ENCODE data around the gene MSMP. TPM values are rescaled to one million over a fixed set of nuclear protein-coding genes. Genes with fewer than 3 reads are reported as not detected.

The MSMP gene
- total and polyA plus RNA-seq, 9 of the 15 experiments (the other 6 are each of a cell fraction or from before 2014, with no cell fraction given) = 0.60 TPM; not detected in 8

DNA sequence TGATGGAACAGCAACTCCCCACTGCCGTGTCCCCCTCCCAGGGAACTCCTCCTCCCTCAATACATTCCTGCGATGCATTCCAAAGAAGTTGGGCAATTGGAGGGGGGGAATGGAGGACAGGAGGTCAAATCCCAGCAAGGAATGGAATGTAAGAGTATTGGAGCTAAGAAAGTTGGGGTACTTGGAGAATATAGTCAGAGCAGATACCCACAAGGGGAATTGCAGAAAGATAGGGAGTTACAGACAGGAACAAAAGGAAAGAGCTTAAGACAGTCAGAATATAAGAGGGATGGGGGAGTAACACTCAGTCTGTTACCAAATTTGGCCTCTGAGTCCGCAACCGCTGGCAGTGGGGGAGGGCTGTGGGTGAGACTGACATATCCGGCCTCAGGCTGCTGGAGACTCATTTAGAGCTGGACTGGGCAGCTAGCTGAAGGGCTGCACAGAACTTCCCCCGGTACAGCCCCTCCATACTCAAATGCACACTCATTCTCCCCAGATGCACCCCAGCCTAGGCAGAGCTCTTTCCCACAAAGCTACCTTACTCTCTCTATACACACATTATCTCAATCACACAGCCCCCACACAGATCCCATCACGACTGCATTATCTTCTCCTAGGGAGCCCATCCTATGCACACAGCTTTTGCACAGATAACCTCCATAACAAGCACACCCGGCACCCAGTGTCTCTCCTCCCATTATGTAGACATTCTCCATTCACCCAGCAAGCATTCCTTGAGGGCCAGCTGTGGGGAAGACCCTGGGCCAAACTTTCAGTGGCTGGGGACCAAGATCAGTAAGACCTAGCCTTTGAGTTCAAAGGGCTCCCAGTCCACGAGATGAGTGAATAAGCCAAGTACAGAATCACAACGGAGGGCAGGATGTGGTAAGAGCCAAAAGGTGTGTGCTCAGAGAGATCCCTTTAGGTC lies 25.8 kb downstream of the MSMP start:
- peak overlapping the region; percentile 97 for H3K27ac ChIP-seq (ENCODE audit: extremely low read depth, low read depth, low read length)
- no TSS peak for BruUV-seq (replicated peaks)
- H3K36me3 ChIP-seq (ENCODE audit: control insufficient read depth, insufficient read depth, low read length) = peaks cover 54% of the 10 kb centered on the region
- no peak overlapping the region for H2AFZ ChIP-seq (ENCODE audit: low read depth, low read length)
- peaks cover 74% of the 10 kb centered on the region for H3K79me2 ChIP-seq (ENCODE audit: control insufficient read depth, insufficient read depth, low read length)
- ChIA-PET POLR2A (interaction anchor here (0.6 to 3.0 kb wide), 18 partner anchors 10 to 651 kb away, joined by 3 to 21 read pairs (median 4); partner anchors contain the start of genes ARHGEF39, GBA2 and RGP1), CTCF (ENCODE audit: low intra/inter-chr PET ratio) (no interaction called here)
- ATAC-seq (peak; percentile 48), DNase-seq (ENCODE audit: extremely low read depth in 1 of 4, low spot score in 3 of 4) (peak; percentile 24 to 85 (median 46)), FAIRE-seq (peak; percentile 88)
- peaks cover 35 to 37% of the 10 kb centered on the region in 2 experiments for H3K4me1 ChIP-seq (replicated peaks in 1 of 2; ENCODE audit: control insufficient read depth in 2 of 2, insufficient read depth in 2 of 2, low read length in 2 of 2)
- no peaks in the 10 kb centered on the region for H3K27me3 ChIP-seq (ENCODE audit: control insufficient read depth in 2 of 2, insufficient read depth in 2 of 2, low read length in 2 of 2)
- 0% methylated on average over 10 of the region's 10 CpGs for WGBS (ENCODE audit: insufficient coverage, low coverage, missing lambda C conversion rate)
- peaks cover 11% of the 10 kb centered on the region; the same call in 1 of the 2 replicates for H4K20me1 ChIP-seq (replicated peaks; ENCODE audit: control insufficient read depth, insufficient read depth, low read length)
- H3K9me1 ChIP-seq (ENCODE audit: control insufficient read depth, insufficient read depth, low read length) = peaks cover 8% of the 10 kb centered on the region
- peak overlapping the region; percentile 94 for H3K4me2 ChIP-seq (ENCODE audit: insufficient read depth, low read length)
- peak overlapping the region; percentile 85 for H3K4me3 ChIP-seq
- peak overlapping the region; percentile 85 to 87 for H3K9ac ChIP-seq (ENCODE audit: insufficient read depth in 1 of 2, low read depth in 2 of 2, low read length in 2 of 2)
- in situ Hi-C loops (cut with MboI) = no loop called here
- H3K9me3 ChIP-seq (replicated peaks; ENCODE audit: control insufficient read depth, insufficient read depth, low read depth, low read length) = no peaks in the 10 kb centered on the region
- intact Hi-C loops (cut with micrococcal nuclease) = loop anchor here (2.0 kb wide), 1 partner anchor 32 kb away; no protein-coding TSS in a partner anchor
- TF ChIP-seq OTX1 (CRISPR knock-in tag; IDR thresholded peaks at IDR 0.05) = no peak
- no peak for TF ChIP-seq ZBTB1 (CRISPR knock-in tag; IDR thresholded peaks at IDR 0.05; ENCODE audit: borderline replicate concordance, low read depth)
- TF ChIP-seq RBM39 (optimal IDR thresholded peaks at IDR 0.05; ENCODE audit: low read depth, low read length) = no peak
- TF ChIP-seq TAF15 (IDR thresholded peaks at IDR 0.05; ENCODE audit: low read depth, low read length) = no peak
- TF ChIP-seq ATF4 (CRISPR knock-in tag; IDR thresholded peaks at IDR 0.05) = no peak
- TF ChIP-seq MAZ (CRISPR knock-in tag; conservative IDR thresholded peaks at IDR 0.05 in 1 of 2, IDR thresholded peaks at IDR 0.05 in 1 of 2) = peak in 1 of 2 experiments; percentile 64; a peak in 1 of 4 replicates
- TF ChIP-seq GTF2E2 (tag; IDR thresholded peaks at IDR 0.05) = no peak
- no peak for TF ChIP-seq CHCHD3 (CRISPR knock-in tag; IDR thresholded peaks at IDR 0.05)
- TF ChIP-seq NFE2 (IDR thresholded peaks at IDR 0.05; ENCODE audit: low read depth) = peak; percentile 83
- no peak for TF ChIP-seq ARID2 (IDR thresholded peaks at IDR 0.05)
- no peak for TF ChIP-seq SLC30A9 (CRISPR knock-in tag; IDR thresholded peaks at IDR 0.05)
- TF ChIP-seq SMC3 (conservative IDR thresholded peaks at IDR 0.05; ENCODE audit: insufficient read depth, low read depth, low read length) = no peak
- peak; percentile 27; the same call in 1 of the 2 replicates for TF ChIP-seq TAF7 (tag; IDR thresholded peaks at IDR 0.05)
- peak in 1 of 2 experiments; percentile 75; a peak in 1 of 4 replicates for TF ChIP-seq TBL1XR1 (IDR thresholded peaks at IDR 0.05; ENCODE audit: low read length in 2 of 2)
- no peak for TF ChIP-seq HSF4 (CRISPR knock-in tag; IDR thresholded peaks at IDR 0.05; ENCODE audit: borderline replicate concordance)
- TF ChIP-seq ZKSCAN3 (CRISPR knock-in tag; IDR thresholded peaks at IDR 0.05) = no peak
- TF ChIP-seq ZNF785 (CRISPR knock-in tag; IDR thresholded peaks at IDR 0.05) = no peak
- TF ChIP-seq MTA2 (IDR thresholded peaks at IDR 0.05; ENCODE audit: low read depth) = peak; percentile 90
- TF ChIP-seq ZNF212 (CRISPR knock-in tag; IDR thresholded peaks at IDR 0.05) = no peak
- TF ChIP-seq ZNF184 (CRISPR knock-in tag; IDR thresholded peaks at IDR 0.05) = no peak
- no peak for TF ChIP-seq ZNF124 (CRISPR knock-in tag; IDR thresholded peaks at IDR 0.05)
- TF ChIP-seq HOXB6 (CRISPR knock-in tag; IDR thresholded peaks at IDR 0.05; ENCODE audit: borderline replicate concordance) = no peak
- TF ChIP-seq XRCC5 (IDR thresholded peaks at IDR 0.05; ENCODE audit: low read depth, low read length) = 0 out of 2 replicates have a peak, but pooled peaks have one; percentile 11
- 0 out of 2 replicates have a peak, but pooled peaks have one; percentile 53 for TF ChIP-seq BACH1 (tag; IDR thresholded peaks at IDR 0.05)

Measured in K562 (cell line).